Activated CD4-positive, alpha-beta T cell treated with anti-CD3 and anti-CD28 coated beads, Interleukin-2, amount 10 ng/mL, durations not matched to agents 24 days and 14 days (primary cell): ENCODE measurements around the gene ZNF765. TPM values are rescaled to one million over a fixed set of nuclear protein-coding genes. Genes with fewer than 3 reads are reported as not detected.
"Not testable (repeated sequence)": the region's sequence is repeated elsewhere in the genome, so short reads cannot be mapped to it uniquely, and the experiment has no call there.

Source experiments
- DNase-seq: peaks from one replicate; pipeline ENCODE4 v3.0.0; 2022
- H3K27ac Mint-ChIP-seq: one replicate; pipeline ENCODE4 v1.8.0; 2022; ENCODE audit warnings: mild to moderate bottlenecking, mixed read lengths
- H3K27me3 Mint-ChIP-seq: one replicate; pipeline ENCODE4 v1.8.0; 2022; ENCODE audit warnings: mixed read lengths
- H3K36me3 Mint-ChIP-seq: one replicate; pipeline ENCODE4 v1.8.0; 2022; ENCODE audit warnings: low read depth, mild to moderate bottlenecking, mixed read lengths
- H3K4me1 Mint-ChIP-seq: one replicate; pipeline ENCODE4 v1.8.0; 2021; ENCODE audit warnings: mixed read lengths
- H3K4me3 Mint-ChIP-seq: one replicate; pipeline ENCODE4 v1.8.0; 2022; ENCODE audit warnings: mild to moderate bottlenecking, moderate library complexity, mixed read lengths
- H3K9me3 Mint-ChIP-seq: one replicate; pipeline ENCODE4 v1.8.0; 2021; ENCODE audit warnings: mixed read lengths
- intact Hi-C: fragments of 100-400 bp; cut with micrococcal nuclease; formaldehyde crosslinking; loops from one replicate; pipeline ENCODE4 v1.15.1; 2023
- total RNA-seq: library from RNA; stranded (reverse); gene quantifications from 2 replicates; pipeline ENCODE4 v1.2.3, GENCODE V29; 2022

The ZNF765 gene
- total RNA-seq, 1 donor from 2014 or later = 11.8 TPM

GRCh38 chr19:53389978-53390377 is 5.0 kb upstream of the ZNF765 start:
- H3K27ac Mint-ChIP-seq = no peak overlapping the region
- H3K9me3 Mint-ChIP-seq = peaks cover 29% of the 10 kb centered on the region
- intact Hi-C loops = loop anchor here (10.0 kb wide), 1 partner anchor 195 kb away; the partner anchor contains the start of gene ZNF665
- H3K27me3 Mint-ChIP-seq = no peaks in the 10 kb centered on the region
- H3K4me1 Mint-ChIP-seq = peaks cover 4% of the 10 kb centered on the region
- H3K36me3 Mint-ChIP-seq = peaks cover 33% of the 10 kb centered on the region
- DNase-seq = no peak
- no peak overlapping the region for H3K4me3 Mint-ChIP-seq

GRCh38 chr19:53394522-53394973 is 401 bp upstream of the ZNF765 start:
- peak overlapping the region; percentile 94 for H3K4me3 Mint-ChIP-seq
- DNase-seq = no peak
- intact Hi-C loops = loop anchor here (10.0 kb wide), 1 partner anchor 200 kb away; the partner anchor contains the start of gene ZNF665
- peak overlapping the region; percentile 93 for H3K27ac Mint-ChIP-seq
- no peaks in the 10 kb centered on the region for H3K27me3 Mint-ChIP-seq
- peaks cover 19% of the 10 kb centered on the region for H3K9me3 Mint-ChIP-seq
- H3K36me3 Mint-ChIP-seq = peaks cover 35% of the 10 kb centered on the region
- H3K4me1 Mint-ChIP-seq = peaks cover 16% of the 10 kb centered on the region

GRCh38 chr19:53395840-53396524 is 1.0 kb downstream of the ZNF765 start:
- peak overlapping the region; percentile 94 for H3K4me3 Mint-ChIP-seq
- not testable (repeated sequence) for DNase-seq, H3K27me3 Mint-ChIP-seq
- H3K4me1 Mint-ChIP-seq = peaks cover 16% of the 10 kb centered on the region
- H3K27ac Mint-ChIP-seq = peak overlapping the region; percentile 93
- peaks cover 15% of the 10 kb centered on the region for H3K9me3 Mint-ChIP-seq
- H3K36me3 Mint-ChIP-seq = peaks cover 44% of the 10 kb centered on the region
- intact Hi-C loops = loop anchor here (1.0 to 10.0 kb wide), 5 partner anchors 31 to 293 kb away; partner anchors contain the start of genes ZNF160, ZNF525 and ZNF665

- no peaks in the 10 kb centered on the region for H3K27me3 Mint-ChIP-seq
- H3K4me3 Mint-ChIP-seq = peak overlapping the region; percentile 94
- peaks cover 17% of the 10 kb centered on the region for H3K9me3 Mint-ChIP-seq
- H3K27ac Mint-ChIP-seq = no peak overlapping the region
- no peak for DNase-seq
- H3K4me1 Mint-ChIP-seq = peaks cover 16% of the 10 kb centered on the region
- H3K36me3 Mint-ChIP-seq = peaks cover 47% of the 10 kb centered on the region
- intact Hi-C loops = loop anchor here (10.0 kb wide), 1 partner anchor 202 kb away; the partner anchor contains the start of gene ZNF665
These were observed 1.5 kb downstream of the ZNF765 start for GRCh38 chr19:53396525-53396868.

GRCh38 chr19:53397918-53398317 is 3.0 kb downstream of the ZNF765 start:
- Mint-ChIP-seq H3K36me3 (peaks cover 61% of the 10 kb centered on the region), H3K9me3 (peaks cover 19% of the 10 kb centered on the region), H3K4me1 (peaks cover 16% of the 10 kb centered on the region)
- H3K27me3 Mint-ChIP-seq, H3K27ac Mint-ChIP-seq, H3K4me3 Mint-ChIP-seq, DNase-seq: not testable (repeated sequence)
- intact Hi-C loops = loop anchor here (10.0 kb wide), 1 partner anchor 203 kb away; the partner anchor contains the start of gene ZNF665

GRCh38 chr19:53409505-53410204 is 14.7 kb downstream of the ZNF765 start:
- Mint-ChIP-seq H3K27ac (no peak overlapping the region), H3K4me1 (no peaks in the 10 kb centered on the region)
- DNase-seq = no peak

GRCh38 chr19:53420520-53421315 is 25.8 kb downstream of the ZNF765 start:
- H3K4me3 Mint-ChIP-seq, intact Hi-C loops, H3K36me3 Mint-ChIP-seq, H3K27me3 Mint-ChIP-seq, H3K9me3 Mint-ChIP-seq, H3K27ac Mint-ChIP-seq, H3K4me1 Mint-ChIP-seq, DNase-seq: not testable (repeated sequence)

More at GRCh38 chr19:53409505-53410204, 14.7 kb downstream of the ZNF765 start:
- Mint-ChIP-seq H3K27me3 (no peaks in the 10 kb centered on the region), H3K4me3 (no peak overlapping the region), H3K9me3 (peaks cover 39% of the 10 kb centered on the region), H3K36me3 (peaks cover 77% of the 10 kb centered on the region)
- intact Hi-C loops = no loop called here

- H3K4me3 Mint-ChIP-seq = no peak overlapping the region
- intact Hi-C loops = no loop called here
- peaks cover 4% of the 10 kb centered on the region for H3K9me3 Mint-ChIP-seq
- no peaks in the 10 kb centered on the region for H3K27me3 Mint-ChIP-seq
- no peak for DNase-seq
- H3K27ac Mint-ChIP-seq = no peak overlapping the region
- H3K36me3 Mint-ChIP-seq = no peaks in the 10 kb centered on the region
- H3K4me1 Mint-ChIP-seq = peaks cover 3% of the 10 kb centered on the region
These were observed 27.6 kb downstream of the ZNF765 start for GRCh38 chr19:53422551-53422950.

- H3K36me3 Mint-ChIP-seq, intact Hi-C loops, H3K27ac Mint-ChIP-seq, H3K27me3 Mint-ChIP-seq, DNase-seq, H3K4me1 Mint-ChIP-seq, H3K4me3 Mint-ChIP-seq, H3K9me3 Mint-ChIP-seq: not testable (repeated sequence)
These were observed 28.1 kb downstream of the ZNF765 start for GRCh38 chr19:53423074-53423473.

GRCh38 chr19:53423680-53424079 is 28.7 kb downstream of the ZNF765 start:
- H3K27me3 Mint-ChIP-seq, H3K4me1 Mint-ChIP-seq, H3K9me3 Mint-ChIP-seq, H3K27ac Mint-ChIP-seq, H3K36me3 Mint-ChIP-seq, intact Hi-C loops, DNase-seq, H3K4me3 Mint-ChIP-seq: not testable (repeated sequence)

GRCh38 chr19:53424968-53425597 is 30.1 kb downstream of the ZNF765 start:
- Mint-ChIP-seq H3K27ac (no peak overlapping the region), H3K4me3 (no peak overlapping the region), H3K4me1 (peaks cover 3% of the 10 kb centered on the region), H3K27me3 (no peaks in the 10 kb centered on the region), H3K36me3 (no peaks in the 10 kb centered on the region), H3K9me3 (no peaks in the 10 kb centered on the region)
- DNase-seq = peak; percentile 88
- intact Hi-C loops = loop anchor here (5.0 kb wide), 1 partner anchor 87 kb away; no protein-coding TSS in a partner anchor

- Mint-ChIP-seq H3K9me3 (peaks cover 15% of the 10 kb centered on the region), H3K4me1 (peaks cover 16% of the 10 kb centered on the region), H3K4me3 (peak within 1 kb of the TSS; percentile 90), H3K27me3 (no peaks in the 10 kb centered on the region), H3K36me3 (peaks cover 40% of the 10 kb centered on the region), H3K27ac (peak within 1 kb of the TSS; percentile 93)
- intact Hi-C loops = loop anchor here (1.0 to 10.0 kb wide), 7 partner anchors 35 to 469 kb away; partner anchors contain the start of genes ZNF665, ZNF765, ZNF813 and ZNF816
- peak; percentile 99 for DNase-seq
These were observed 36.6 kb downstream of the ZNF765 start, which contains the start of gene ZNF761 for GRCh38 chr19:53431399-53432087. TSS of gene ZNF761 (plus strand) at chr19:53431984. CDS start at chr19:53447269, 15,285 bp downstream.
